Melanocyte of skin (primary cell): ENCODE results near the gene PNN. TPM values are rescaled to one million over a fixed set of nuclear protein-coding genes. Genes with fewer than 3 reads are reported as not detected.

Experiments
- total RNA-seq, 2 donors: library from RNA; depleted of rRNA; stranded (reverse); fragments of >200 nt; gene quantifications; 2 replicates each; pipeline ENCODE4 v1.2.3, GENCODE V29; 2012

Gene PNN
- 10 to 100 TPM; 10.7 to 19.3 TPM for total RNA-seq

DNA sequence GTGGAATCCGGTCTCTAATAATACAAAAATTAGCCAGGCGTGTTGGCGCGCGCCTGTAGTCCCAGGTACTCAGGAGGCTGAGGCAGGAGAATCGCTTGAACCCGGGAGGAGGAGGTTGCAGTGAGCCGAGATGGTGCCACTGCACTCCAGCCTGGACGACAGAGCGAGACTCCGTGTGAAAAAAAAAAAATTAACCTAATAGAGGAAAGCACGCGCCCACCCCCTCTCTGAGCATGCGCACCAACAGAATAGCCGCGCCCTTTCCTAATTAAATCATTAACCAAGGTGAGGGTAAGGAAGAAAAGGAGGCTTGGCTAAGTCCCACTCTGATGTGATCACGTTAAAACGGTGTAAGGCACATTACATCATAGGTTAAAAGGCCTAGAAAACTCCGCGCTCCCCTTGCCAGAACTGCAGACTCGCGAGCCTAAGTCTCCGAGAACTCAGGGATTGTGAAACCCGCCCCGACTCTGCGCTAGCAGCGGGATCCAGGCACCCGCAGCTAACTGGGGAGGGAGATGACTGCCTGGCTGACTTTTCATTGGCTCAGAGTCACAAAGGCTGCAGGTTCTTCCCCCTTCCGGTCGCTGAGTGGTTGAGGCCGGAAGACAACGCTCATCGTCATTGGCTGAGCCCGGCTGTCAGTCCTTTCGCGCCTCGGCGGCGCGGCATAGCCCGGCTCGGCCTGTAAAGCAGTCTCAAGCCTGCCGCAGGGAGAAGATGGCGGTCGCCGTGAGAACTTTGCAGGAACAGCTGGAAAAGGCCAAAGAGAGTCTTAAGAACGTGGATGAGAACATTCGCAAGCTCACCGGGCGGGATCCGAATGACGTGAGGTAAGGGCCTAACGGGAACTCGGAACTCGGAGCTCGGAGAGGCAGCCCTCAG is at the start of gene PNN:
TSS of gene PNN (plus strand) at position 695 of the 885 bp plus-strand sequence. CDS start at position 721, 26 bp downstream.

Other genes with a start within 250 kb of the PNN start
- 100 to 1,000 TPM; 128 to 164 TPM for gene SEC23A, start 72.0 kb upstream of the PNN start, total RNA-seq
- 10 to 100 TPM; 22.0 to 33.0 TPM for gene GEMIN2, start 60.9 kb upstream of the PNN start, total RNA-seq
- 10 to 100 TPM; 17.6 to 22.7 TPM for gene TRAPPC6B, start 4.9 kb upstream of the PNN start, total RNA-seq
- 1 to 10 TPM; 6.9 to 7.7 TPM for gene MIA2, start 58.7 kb downstream of the PNN start, total RNA-seq